ENCODE measurements around the gene DNM3. TPM values are rescaled to one million over a fixed set of nuclear protein-coding genes. Genes with fewer than 3 reads are reported as not detected.
"Not testable (repeated sequence)": the region's sequence is repeated elsewhere in the genome, so short reads cannot be mapped to it uniquely, and the experiment has no call there.

Gene DNM3
- total RNA-seq, 6 donors from 2014 or later: 7.1 to 30.4 (median 10.3) TPM

DNA sequence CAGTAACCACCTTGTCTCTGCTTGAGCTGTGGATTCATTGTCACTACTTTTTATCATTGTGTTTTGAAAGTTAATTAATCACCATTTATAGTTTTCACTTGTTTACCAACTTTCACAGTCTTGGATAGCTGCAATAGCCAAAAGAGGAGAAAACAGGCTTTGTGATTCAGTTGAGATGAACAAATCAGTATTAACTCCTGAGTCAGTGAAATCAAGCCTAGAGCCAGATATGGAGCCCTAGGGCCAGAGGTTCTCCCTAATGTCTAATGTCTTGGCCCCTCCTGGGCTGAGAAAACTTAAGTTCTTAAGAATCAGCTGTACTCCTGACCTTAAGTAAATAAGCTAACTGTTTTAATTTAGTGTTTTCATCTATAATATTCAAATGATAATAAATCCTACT is 228.8 kb downstream of the DNM3 start:
- no peaks in the 10 kb centered on the region for H3K27me3 ChIP-seq
- no peak for DNase-seq
- TF ChIP-seq POLR2A (IDR thresholded peaks at IDR 0.05): no peak
- TF ChIP-seq POLR2AphosphoS5 (IDR thresholded peaks at IDR 0.05): no peak
- no peak for TF ChIP-seq CTCF (IDR thresholded peaks at IDR 0.05)
- TF ChIP-seq EP300 (IDR thresholded peaks at IDR 0.05): no peak
- no peak overlapping the region for H3K27ac ChIP-seq
- H3K4me3 ChIP-seq: no peak overlapping the region
- ATAC-seq (ENCODE audit: low FRiP score in 2 of 2): no peak
- H3K36me3 ChIP-seq: no peaks in the 10 kb centered on the region
- no peaks in the 10 kb centered on the region for H3K4me1 ChIP-seq
- no peaks in the 10 kb centered on the region for H3K9me3 ChIP-seq

GRCh38 chr1:172071746-172072145 is 230.4 kb downstream of the DNM3 start:
- Histone ChIP-seq H3K4me1 (no peaks in the 10 kb centered on the region), H3K27ac (no peak overlapping the region), H3K27me3 (no peaks in the 10 kb centered on the region), H3K4me3 (no peak overlapping the region), H3K9me3 (no peaks in the 10 kb centered on the region), H3K36me3 (no peaks in the 10 kb centered on the region)
- DNase-seq (no peak), ATAC-seq (ENCODE audit: low FRiP score in 2 of 2) (no peak)
- WGBS, 2 donors: 81 to 94% methylated on average over 2 of the region's 2 CpGs
- TF ChIP-seq POLR2AphosphoS5 (IDR thresholded peaks at IDR 0.05) (no peak), CTCF (IDR thresholded peaks at IDR 0.05) (no peak), POLR2A (IDR thresholded peaks at IDR 0.05) (no peak), EP300 (IDR thresholded peaks at IDR 0.05) (no peak)

DNA sequence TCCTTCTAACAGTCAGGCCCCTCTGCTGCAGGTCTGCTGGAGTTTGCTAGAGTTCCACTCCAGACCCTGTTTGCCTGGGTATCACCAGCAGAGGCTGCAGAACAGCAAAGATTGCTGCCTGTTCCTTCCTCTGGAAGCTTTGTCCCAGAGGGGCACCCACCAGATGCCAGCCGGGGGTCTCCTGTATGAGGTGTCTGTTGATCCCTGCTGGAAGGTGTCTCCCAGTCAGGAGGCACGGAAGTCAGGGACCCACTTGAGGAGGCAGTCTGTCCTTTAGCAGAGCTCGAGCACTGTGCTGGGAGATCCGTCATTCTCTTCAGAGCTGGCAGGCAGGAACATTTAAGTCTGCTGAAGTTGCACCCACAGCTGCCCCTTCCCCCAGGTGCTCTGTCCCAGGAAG is 238.6 kb downstream of the DNM3 start:
- not testable (repeated sequence) for H3K27ac ChIP-seq; H3K4me1 ChIP-seq; H3K9me3 ChIP-seq; ATAC-seq (ENCODE audit: low FRiP score in 2 of 2); H3K4me3 ChIP-seq; H3K36me3 ChIP-seq; H3K27me3 ChIP-seq; DNase-seq
- WGBS, 2 donors: 98 to 100% methylated on average over 1 to 4 of the region's 4 CpGs

- DNase-seq (no peak), ATAC-seq (ENCODE audit: low FRiP score in 2 of 2) (no peak)
- Histone ChIP-seq H3K27ac (no peak overlapping the region), H3K4me3 (no peak overlapping the region), H3K27me3 (no peaks in the 10 kb centered on the region), H3K36me3 (no peaks in the 10 kb centered on the region), H3K4me1 (no peaks in the 10 kb centered on the region), H3K9me3 (no peaks in the 10 kb centered on the region)
- WGBS, 2 donors: 68 to 70% methylated on average over 1 of the region's 1 CpG
- no peak for TF ChIP-seq CTCF (IDR thresholded peaks at IDR 0.05)
- no peak for TF ChIP-seq POLR2AphosphoS5 (IDR thresholded peaks at IDR 0.05)
- no peak for TF ChIP-seq EP300 (IDR thresholded peaks at IDR 0.05)
- TF ChIP-seq POLR2A (IDR thresholded peaks at IDR 0.05): no peak
These were observed 241.9 kb downstream of the DNM3 start for GRCh38 chr1:172083191-172083590.

GRCh38 chr1:172084876-172085275 is 243.6 kb downstream of the DNM3 start:
- no peak overlapping the region for H3K27ac ChIP-seq
- H3K9me3 ChIP-seq: no peaks in the 10 kb centered on the region
- no peaks in the 10 kb centered on the region for H3K36me3 ChIP-seq
- H3K27me3 ChIP-seq: no peaks in the 10 kb centered on the region
- 77 to 81% methylated on average over 2 of the region's 2 CpGs for WGBS, 2 donors
- no peaks in the 10 kb centered on the region for H3K4me1 ChIP-seq
- DNase-seq (no peak), ATAC-seq (ENCODE audit: low FRiP score in 2 of 2) (no peak)
- TF ChIP-seq POLR2AphosphoS5 (IDR thresholded peaks at IDR 0.05): no peak
- no peak for TF ChIP-seq POLR2A (IDR thresholded peaks at IDR 0.05)
- no peak for TF ChIP-seq CTCF (IDR thresholded peaks at IDR 0.05)
- no peak for TF ChIP-seq EP300 (IDR thresholded peaks at IDR 0.05)
- H3K4me3 ChIP-seq: no peak overlapping the region
